ENCODE measurements around the gene E2F8.

E2F8 gene

DNA sequence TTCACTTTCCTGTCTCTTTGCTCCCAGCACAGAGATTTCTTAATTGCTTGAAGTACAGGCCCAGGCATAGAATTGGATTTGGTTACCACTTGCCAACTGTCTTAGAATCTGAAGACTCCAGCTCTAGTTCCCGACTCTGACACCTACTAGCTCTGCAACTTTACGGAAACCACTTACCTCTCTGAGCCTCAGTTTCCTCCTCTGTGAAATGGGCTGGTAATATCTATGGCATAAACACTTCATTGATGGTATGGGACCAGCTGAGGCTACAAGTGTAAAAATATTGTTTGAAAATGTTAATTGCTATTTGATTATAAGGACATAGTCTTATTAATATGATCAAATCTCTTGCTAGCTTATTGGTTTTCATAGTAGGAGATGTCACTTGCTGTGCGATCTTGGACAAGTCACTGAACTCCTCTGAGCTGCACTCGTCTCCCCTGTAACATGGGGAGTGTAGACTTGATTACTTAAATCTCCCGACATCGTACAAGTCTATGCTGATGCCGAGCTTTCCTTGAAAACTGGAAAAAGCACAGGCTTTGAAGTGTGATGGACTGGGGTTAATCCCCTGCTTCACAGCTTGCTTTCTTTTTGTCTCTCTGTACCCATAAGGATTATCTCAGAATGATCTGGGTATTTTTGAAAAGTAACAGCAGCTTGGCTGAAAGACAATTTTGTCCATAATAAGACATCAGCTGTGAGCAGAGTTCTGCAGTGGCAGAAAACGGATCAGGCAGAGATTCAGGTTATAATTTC lies 11.8 kb upstream of the E2F8 start:
- no peak for DNase-seq

DNA sequence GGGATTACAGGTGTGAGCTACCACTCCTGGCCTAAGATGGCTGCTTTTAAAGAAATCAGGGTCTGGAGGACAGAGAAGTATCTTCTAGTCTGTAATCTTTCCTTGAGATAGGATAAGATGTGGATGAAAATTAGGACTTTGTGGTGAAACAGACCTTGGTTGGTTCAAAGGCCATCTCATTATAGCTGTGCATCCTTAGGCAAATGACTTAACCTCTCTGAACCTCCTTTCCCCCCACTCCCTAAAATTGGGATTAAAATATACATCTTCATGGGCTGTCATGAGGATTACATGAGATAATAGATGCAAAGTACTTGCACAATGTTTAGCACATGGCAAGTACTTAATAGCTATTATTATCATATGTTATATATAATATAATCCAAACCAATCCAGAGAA lies 10.8 kb upstream of the E2F8 start:
- DNase-seq, result no peak

DNA sequence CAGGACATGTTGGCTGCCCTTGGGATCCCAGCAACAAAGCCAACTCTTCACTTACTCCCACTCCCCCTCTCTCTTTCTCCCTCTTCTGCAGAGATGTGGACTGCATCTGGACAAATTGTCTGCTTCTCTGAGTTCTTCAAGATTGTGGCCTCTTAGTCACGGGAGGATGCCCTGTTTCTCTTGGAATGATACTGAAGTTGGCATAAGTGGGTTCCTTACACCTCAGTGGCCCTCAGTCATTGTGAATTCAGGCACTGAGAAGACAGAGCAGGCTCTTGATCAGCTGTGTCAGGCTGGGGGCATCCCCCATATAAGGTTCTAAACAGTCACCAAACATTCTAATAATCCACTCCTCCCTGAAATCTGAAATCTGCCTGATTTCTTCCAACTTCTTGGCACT lies 6.1 kb upstream of the E2F8 start:
- no peak for DNase-seq

DNA sequence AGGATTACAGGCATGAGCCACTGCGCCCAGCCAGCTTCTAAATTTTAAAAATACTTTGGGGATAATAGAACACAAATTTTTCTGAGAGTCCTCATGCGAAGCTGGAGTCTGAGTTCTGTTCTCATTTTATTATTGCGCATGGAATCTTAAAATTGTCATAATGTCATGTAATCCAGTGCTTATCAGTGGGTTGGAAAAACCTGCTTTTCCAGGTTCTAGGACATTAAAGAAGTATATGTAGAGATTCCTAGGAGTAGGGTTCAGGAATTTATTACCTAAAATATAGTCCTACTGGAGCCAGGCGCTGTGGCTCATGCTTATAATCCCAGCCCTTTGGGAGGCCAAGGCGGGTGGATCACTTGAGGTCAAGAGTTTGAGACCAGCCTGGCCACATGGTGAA lies 4.6 kb upstream of the E2F8 start:
- no peak for DNase-seq

DNA sequence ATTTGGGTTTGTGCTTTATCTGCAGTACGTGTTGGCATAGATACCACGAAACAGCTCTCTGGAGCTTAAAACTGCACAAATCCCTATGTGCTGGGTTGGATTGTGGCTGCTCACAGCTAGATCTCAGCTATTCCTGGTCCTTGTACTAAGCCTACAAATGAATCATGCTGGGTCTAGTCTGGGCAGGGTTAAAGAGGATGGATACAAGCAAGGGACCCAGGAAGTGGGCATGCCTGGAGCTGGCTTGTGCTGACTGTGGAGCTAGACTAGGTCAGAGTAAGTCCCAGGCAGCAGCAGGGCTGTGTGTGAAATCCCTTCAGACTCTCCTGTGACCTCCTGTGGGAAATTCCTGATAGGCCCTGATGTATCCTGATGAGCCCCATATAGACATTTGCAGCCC lies 3.9 kb upstream of the E2F8 start:
- DNase-seq, result no peak

GRCh38 chr11:19244084-19244483 lies 3.3 kb upstream of the E2F8 start:
- DNase-seq, result no peak

GRCh38 chr11:19243613-19244012 lies 2.9 kb upstream of the E2F8 start:
- DNase-seq, result no peak

DNA sequence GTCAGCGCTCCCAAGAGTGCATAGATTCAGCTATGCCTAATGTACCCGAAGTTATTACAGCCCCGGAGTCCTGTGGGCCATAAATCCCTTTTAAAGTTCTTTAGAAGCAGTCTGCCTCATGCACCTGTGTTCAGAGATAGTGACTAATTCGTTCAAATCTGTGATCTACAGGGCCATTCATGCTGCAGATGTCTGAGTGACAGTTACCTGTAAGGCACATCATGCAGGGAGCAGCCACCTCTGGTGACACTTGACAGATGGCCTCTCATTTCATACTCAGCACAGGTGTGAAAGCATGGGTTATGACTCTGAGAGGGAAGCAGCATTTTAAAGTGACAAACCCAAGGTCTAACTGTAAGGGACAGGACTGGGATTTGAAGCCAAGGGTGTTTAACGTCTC lies 2.4 kb upstream of the E2F8 start:
- DNase-seq, result no peak

GRCh38 chr11:19242179-19242932 lies 1.6 kb upstream of the E2F8 start:
- no peak for DNase-seq

DNA sequence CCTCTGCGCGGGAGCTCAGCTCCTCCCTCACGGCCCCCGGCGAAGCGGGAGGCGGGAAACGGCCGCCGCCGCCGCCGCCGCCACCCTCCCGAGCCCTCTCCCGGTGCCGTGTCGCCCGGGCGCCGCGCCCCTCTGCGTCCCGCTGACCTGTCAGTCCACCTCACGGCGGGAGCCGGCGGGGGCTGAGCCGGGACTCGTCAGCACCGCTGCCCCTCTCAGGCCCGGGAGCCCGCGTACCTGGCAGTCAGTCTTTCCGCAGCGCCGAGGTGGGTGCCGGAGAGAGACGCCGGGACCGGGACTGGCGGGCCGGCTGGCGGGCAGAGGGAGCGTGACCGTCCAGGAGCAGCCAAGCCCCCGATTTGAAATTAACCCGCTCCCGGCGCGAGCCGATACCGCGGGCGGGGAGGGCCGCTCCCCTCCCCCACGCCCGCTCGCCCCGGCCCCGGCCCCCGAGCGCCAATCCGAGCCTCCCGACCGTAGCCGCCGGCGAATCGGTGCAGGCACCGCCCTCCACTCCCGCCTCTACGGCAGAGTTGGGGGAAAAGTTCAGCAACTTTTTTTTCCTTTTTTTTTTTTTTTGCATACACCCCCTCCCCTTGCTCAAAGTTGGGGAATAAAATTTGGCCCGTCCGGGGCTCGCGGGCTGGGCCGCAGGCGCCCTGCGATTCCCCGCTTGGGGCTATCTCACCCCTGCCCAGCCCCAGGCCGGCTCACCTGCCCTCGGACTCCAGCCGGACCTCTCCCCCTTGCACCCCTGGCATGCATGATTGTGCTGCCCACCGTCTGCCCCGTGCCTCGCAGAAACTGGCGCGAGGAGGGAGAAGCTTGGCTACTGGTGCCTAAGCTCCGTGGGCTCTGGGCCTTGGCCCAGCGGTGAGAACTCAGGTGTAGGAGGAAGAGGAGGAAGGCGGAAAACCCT lies 774 bp upstream of the E2F8 start:
- DNase-seq, result no peak

- DNase-seq, result no peak
These were observed 1.7 kb downstream of the E2F8 start for GRCh38 chr11:19239039-19239438.

DNA sequence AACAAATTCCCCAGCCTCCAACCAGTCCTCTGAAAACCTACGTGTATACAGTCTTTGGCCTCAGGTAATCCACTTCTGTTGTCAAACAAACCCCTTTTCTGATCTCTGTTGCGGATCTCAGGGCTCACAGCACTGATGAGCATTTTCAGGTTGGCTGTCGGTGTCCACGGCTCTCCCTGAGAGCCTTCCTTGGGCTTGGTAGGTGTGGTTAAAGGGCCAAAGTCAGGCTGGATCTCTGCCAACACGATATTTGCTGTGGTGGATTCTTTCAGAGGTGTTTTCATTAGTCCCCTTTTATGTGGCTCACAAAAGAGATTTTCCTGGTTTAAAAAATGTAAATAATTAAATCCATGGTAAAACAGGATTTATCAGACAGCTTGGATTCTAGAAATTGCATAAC lies 2.9 kb downstream of the E2F8 start:
- DNase-seq, result no peak

GRCh38 chr11:19237381-19237780 lies 3.4 kb downstream of the E2F8 start:
- DNase-seq, result no peak

- no peak for DNase-seq
These were observed 6.4 kb downstream of the E2F8 start for GRCh38 chr11:19234231-19234817.

DNA sequence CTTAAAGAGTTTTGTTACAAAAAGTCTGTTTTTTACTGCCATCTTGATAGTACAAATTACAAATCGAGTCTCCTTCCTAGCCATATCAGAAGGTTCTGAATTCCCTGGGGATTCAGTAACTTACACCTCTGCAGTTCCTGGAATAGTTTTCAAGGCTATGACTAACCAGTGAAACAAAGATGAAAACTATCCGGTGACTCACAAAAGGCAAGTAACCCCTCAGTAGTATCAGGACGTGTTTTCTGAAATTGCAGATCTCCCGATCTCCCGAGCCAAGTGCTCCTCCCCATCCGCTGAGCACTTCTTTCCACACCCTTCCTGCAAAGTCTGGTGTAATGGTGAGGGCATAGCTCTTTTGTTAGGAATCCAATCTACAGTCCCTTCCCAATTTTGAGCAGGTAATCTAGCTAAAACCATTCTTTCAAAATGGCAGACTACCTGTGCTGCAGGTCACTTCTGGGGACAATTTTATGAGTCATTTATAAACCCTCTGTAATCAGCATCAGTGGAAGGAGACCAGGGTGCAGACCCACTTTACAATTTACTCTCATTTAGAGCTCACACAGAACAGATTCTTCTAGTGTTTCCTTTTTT lies 7.7 kb downstream of the E2F8 start:
- no peak for DNase-seq

GRCh38 chr11:19229671-19230070 lies 11.1 kb downstream of the E2F8 start:
- DNase-seq, result no peak

DNA sequence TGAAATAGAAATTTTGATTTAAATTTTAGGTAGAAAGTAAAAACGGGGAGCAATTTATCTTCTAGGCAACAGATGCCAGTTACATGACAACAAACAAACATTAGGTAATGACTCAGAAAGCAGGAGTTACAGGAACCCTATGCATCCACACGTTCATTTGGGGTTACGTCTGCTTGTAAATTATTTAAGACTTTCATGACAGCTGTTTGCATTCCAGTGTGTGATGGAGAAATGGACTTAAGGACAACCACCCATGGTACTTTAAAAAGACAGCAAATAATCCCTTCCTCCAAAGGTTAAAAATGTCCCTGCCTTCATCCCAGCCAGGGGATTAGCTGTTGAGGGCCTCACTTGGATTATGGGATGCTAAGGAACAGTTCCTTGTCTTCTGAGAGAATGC lies 11.8 kb downstream of the E2F8 start:
- no peak for DNase-seq

DNA sequence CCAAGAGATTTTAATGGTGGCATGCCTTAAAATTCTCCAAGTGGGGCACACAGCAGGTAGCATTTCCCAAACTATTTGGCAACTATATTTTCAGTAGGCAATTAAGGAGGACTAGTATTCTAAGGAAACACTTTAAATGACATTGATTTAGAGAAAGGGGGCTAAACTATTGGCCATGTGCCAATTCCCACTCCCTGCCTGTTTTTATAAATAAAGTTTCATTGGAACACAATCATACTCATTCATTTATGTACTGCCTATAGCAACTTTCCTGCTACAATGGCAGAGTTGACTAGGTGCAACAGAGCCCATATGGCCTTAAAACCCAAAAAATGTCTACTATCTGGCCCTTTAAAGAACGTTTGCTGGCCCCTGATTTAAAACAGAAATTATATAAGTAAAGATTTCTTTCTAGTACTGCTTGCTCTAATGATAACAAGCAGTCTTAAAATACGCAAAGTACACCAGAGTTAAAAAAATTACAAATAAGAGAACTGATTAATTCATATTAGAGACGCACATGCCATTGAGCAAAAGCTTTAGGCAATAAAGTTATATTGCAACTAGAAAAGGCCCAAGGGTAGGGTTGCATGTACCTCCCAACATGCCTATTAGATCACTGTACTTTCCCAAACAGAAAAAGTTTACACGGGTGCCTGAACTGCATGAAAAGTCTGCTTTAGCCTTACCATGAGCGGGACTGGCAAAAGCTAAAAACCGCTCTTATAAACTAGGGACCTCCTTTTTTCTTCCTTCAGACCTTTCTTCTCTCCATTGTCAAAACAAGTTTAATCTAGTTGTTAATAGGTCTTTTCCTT lies 14.2 kb downstream of the E2F8 start:
- DNase-seq, result no peak

DNA sequence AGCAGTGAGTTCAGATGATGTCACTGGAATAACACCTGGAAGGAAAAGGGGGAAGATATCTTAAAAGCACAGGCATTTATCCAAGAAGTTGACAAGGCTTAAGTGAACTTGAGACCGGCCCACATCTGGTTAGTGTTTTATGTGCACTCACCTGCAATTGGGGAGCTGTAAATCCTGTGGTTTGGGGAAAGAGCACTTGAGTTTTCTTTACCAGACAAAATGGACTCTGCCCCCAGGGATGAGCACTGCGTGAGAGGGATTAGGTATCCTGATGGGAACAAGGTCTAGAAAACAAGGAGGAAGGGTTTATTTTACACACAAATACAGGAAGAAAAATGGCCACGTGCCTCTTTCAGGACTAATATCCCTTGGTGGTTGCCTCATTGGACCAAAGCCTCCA lies 15.2 kb downstream of the E2F8 start:
- DNase-seq, result no peak

- DNase-seq, result no peak
These were observed 15.6 kb downstream of the E2F8 start for GRCh38 chr11:19225123-19225522.

- no peak for DNase-seq
These were observed 19.6 kb downstream of the E2F8 start for GRCh38 chr11:19220903-19221724.
